Sigmoid colon (tissue), 4 donors: Measurements from ENCODE around the gene ELAVL2.

Source experiments
- EP300 ChIP-seq, 4 donors: sonication (generic); formaldehyde crosslinking; IDR thresholded peaks; one replicate each; pipeline ENCODE4 v1.6.1; 2017; ENCODE audit warnings: antibody characterized with exemption in 4 of 4
- POLR2AphosphoS5 ChIP-seq, 4 donors: sonication (generic); formaldehyde crosslinking; IDR thresholded peaks; one replicate each; pipeline ENCODE4 v1.6.1; 2017; ENCODE audit warnings: antibody characterized with exemption in 4 of 4
- TF ChIP-seq, protein P1 (sequence below), 4 experiments: fragments of 450-650 bp in 3 of 4; fragments of 200-600 bp in 1 of 4; IDR thresholded peaks; one replicate each; pipeline ENCODE4 v1.5.1; 2016 to 2019; ENCODE audit warnings: antibody characterized with exemption in 4 of 4, mild to moderate bottlenecking in 3 of 4, moderate library complexity in 2 of 4

DNA sequence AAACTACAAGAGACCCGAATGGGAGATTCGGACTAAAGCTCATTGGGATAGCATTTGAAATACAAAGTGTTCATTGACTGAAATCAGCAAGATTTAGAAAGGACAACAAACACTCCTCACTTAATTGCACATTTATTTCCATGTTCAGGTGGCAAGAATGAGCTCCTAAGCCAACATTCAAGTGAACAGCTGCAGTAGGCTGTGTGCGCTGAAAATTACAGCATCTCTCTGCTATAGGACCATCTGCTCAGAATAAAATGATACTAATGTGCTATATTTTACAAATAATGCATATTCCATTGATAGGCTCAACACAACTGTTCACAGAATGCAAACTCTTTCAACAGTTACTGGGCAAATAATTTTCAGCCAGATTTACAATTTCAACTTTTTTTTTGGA, 61.8 kb downstream of the ELAVL2 start:
- TF ChIP-seq POLR2AphosphoS5 (IDR thresholded peaks at IDR 0.05) (no peak), EP300 (IDR thresholded peaks at IDR 0.05) (no peak)
- TF ChIP-seq, protein P1, sequence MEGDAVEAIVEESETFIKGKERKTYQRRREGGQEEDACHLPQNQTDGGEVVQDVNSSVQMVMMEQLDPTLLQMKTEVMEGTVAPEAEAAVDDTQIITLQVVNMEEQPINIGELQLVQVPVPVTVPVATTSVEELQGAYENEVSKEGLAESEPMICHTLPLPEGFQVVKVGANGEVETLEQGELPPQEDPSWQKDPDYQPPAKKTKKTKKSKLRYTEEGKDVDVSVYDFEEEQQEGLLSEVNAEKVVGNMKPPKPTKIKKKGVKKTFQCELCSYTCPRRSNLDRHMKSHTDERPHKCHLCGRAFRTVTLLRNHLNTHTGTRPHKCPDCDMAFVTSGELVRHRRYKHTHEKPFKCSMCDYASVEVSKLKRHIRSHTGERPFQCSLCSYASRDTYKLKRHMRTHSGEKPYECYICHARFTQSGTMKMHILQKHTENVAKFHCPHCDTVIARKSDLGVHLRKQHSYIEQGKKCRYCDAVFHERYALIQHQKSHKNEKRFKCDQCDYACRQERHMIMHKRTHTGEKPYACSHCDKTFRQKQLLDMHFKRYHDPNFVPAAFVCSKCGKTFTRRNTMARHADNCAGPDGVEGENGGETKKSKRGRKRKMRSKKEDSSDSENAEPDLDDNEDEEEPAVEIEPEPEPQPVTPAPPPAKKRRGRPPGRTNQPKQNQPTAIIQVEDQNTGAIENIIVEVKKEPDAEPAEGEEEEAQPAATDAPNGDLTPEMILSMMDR (IDR thresholded peaks at IDR 0.05) = no peak
